ENCODE results near the gene RNF149.
"Not testable (repeated sequence)": the region's sequence is repeated elsewhere in the genome, so short reads cannot be mapped to it uniquely, and the experiment has no call there.

Gene RNF149

GRCh38 chr2:101308432-101309210, at the start of gene RNF149:
Gene RNF149, minus strand, starts transcription at chr2:101308701. Its CDS starts 113 bp downstream, at chr2:101308588.
- peak; percentile 89 for DNase-seq (ENCODE audit: low spot score)

GRCh38 chr2:101357376-101357775, 48.9 kb upstream of the RNF149 start:
- no peak for DNase-seq (ENCODE audit: low spot score)

- DNase-seq (ENCODE audit: low spot score): no peak
These were observed 48.0 kb upstream of the RNF149 start for GRCh38 chr2:101356521-101356920.

GRCh38 chr2:101356055-101356454, 47.6 kb upstream of the RNF149 start:
- DNase-seq (ENCODE audit: low spot score): no peak

GRCh38 chr2:101355401-101356054, 47.0 kb upstream of the RNF149 start:
- no peak for DNase-seq (ENCODE audit: low spot score)

GRCh38 chr2:101354420-101355311, 46.2 kb upstream of the RNF149 start:
- no peak for DNase-seq (ENCODE audit: low spot score)

GRCh38 chr2:101352631-101353030, 44.1 kb upstream of the RNF149 start:
- DNase-seq (ENCODE audit: low spot score): not testable (repeated sequence)

GRCh38 chr2:101351207-101351606, 42.7 kb upstream of the RNF149 start:
- DNase-seq (ENCODE audit: low spot score): no peak

GRCh38 chr2:101349893-101350662, 41.6 kb upstream of the RNF149 start:
- peak; percentile 36 for DNase-seq (ENCODE audit: low spot score)

- DNase-seq (ENCODE audit: low spot score): no peak
These were observed 40.4 kb upstream of the RNF149 start for GRCh38 chr2:101348883-101349282.

- DNase-seq (ENCODE audit: low spot score): no peak
These were observed 38.4 kb upstream of the RNF149 start for GRCh38 chr2:101346909-101347308.

- DNase-seq (ENCODE audit: low spot score): no peak
These were observed 35.6 kb upstream of the RNF149 start for GRCh38 chr2:101344137-101344536.

GRCh38 chr2:101342625-101343008, 34.1 kb upstream of the RNF149 start:
- no peak for DNase-seq (ENCODE audit: low spot score)

- DNase-seq (ENCODE audit: low spot score): peak; percentile 71
These were observed 33.6 kb upstream of the RNF149 start for GRCh38 chr2:101341901-101342624.

- peak; percentile 38 for DNase-seq (ENCODE audit: low spot score)
These were observed 32.9 kb upstream of the RNF149 start for GRCh38 chr2:101341421-101341820.

- DNase-seq (ENCODE audit: low spot score): no peak
These were observed 31.6 kb upstream of the RNF149 start for GRCh38 chr2:101340141-101340551.

- DNase-seq (ENCODE audit: low spot score): no peak
These were observed 30.9 kb upstream of the RNF149 start for GRCh38 chr2:101339266-101339880.

GRCh38 chr2:101337877-101338276, 29.4 kb upstream of the RNF149 start:
- no peak for DNase-seq (ENCODE audit: low spot score)

- no peak for DNase-seq (ENCODE audit: low spot score)
These were observed 24.6 kb upstream of the RNF149 start for GRCh38 chr2:101332885-101333766.

GRCh38 chr2:101331202-101331601, 22.7 kb upstream of the RNF149 start:
- no peak for DNase-seq (ENCODE audit: low spot score)

Data from CD4-positive, alpha-beta T cell treated with Interleukin-2 at 100 ng/mL for 4 hours (primary cell).